GM21390 (cell line): ENCODE data around the gene DHRS1.

Experiments used
- ATAC-seq: cut with Tn5 transposase; IDR thresholded peaks from one replicate; pipeline ENCODE4 v1.9.1; 2021; ENCODE audit not compliant: unreplicated experiment

Gene DHRS1

GRCh38 chr14:24285351-24285750 is 14.2 kb downstream of the DHRS1 start:
- no peak for ATAC-seq

GRCh38 chr14:24284501-24285035 is 15.0 kb downstream of the DHRS1 start:
- ATAC-seq: no peak

- no peak for ATAC-seq
These were observed 15.7 kb downstream of the DHRS1 start for GRCh38 chr14:24283796-24284460.

GRCh38 chr14:24282736-24283135 is 16.8 kb downstream of the DHRS1 start:
- ATAC-seq: no peak

- ATAC-seq: no peak
These were observed 17.9 kb downstream of the DHRS1 start for GRCh38 chr14:24281636-24282035.

GRCh38 chr14:24280797-24281460 is 18.7 kb downstream of the DHRS1 start:
- no peak for ATAC-seq

GRCh38 chr14:24279301-24280186 is 20.0 kb downstream of the DHRS1 start:
- ATAC-seq: no peak

- ATAC-seq: no peak
These were observed 21.2 kb downstream of the DHRS1 start for GRCh38 chr14:24278424-24278823.

- ATAC-seq: no peak
These were observed 21.8 kb downstream of the DHRS1 start for GRCh38 chr14:24277606-24278321.

- no peak for ATAC-seq
These were observed 22.5 kb downstream of the DHRS1 start for GRCh38 chr14:24277071-24277470.

GRCh38 chr14:24274101-24274543 is 25.5 kb downstream of the DHRS1 start:
- peak; percentile 39 for ATAC-seq

- ATAC-seq: no peak
These were observed 26.1 kb downstream of the DHRS1 start for GRCh38 chr14:24273422-24273998.

- no peak for ATAC-seq
These were observed 27.1 kb downstream of the DHRS1 start for GRCh38 chr14:24272467-24272866.

- no peak for ATAC-seq
These were observed 27.7 kb downstream of the DHRS1 start for GRCh38 chr14:24271834-24272263.

GRCh38 chr14:24271134-24271833 is 28.3 kb downstream of the DHRS1 start, which contains the start of gene RABGGTA:
TSS of gene RABGGTA (minus strand) at chr14:24271597. CDS start at chr14:24271115, 482 bp downstream.
- peak; percentile 86 for ATAC-seq

GRCh38 chr14:24270537-24271133 is 28.9 kb downstream of the DHRS1 start:
- no peak for ATAC-seq

- no peak for ATAC-seq
These were observed 29.6 kb downstream of the DHRS1 start for GRCh38 chr14:24269910-24270536.

- no peak for ATAC-seq
These were observed 30.2 kb downstream of the DHRS1 start for GRCh38 chr14:24269368-24269767.

GRCh38 chr14:24268225-24268624 is 31.4 kb downstream of the DHRS1 start:
- no peak for ATAC-seq
